H9 (cell line): ENCODE results near the gene CDH26. TPM values are rescaled to one million over a fixed set of nuclear protein-coding genes. Genes with fewer than 3 reads are reported as not detected.
A peak's percentile ranks its signal among the peaks of the same experiment; 100 is the strongest.

Experiments
- DNase-seq: peaks from one replicate; pipeline ENCODE4 v3.0.0-alpha.2; 2017
- H2AFZ ChIP-seq: one replicate; pipeline ENCODE4 v1.6.1; 2013; ENCODE audit warnings: mild to moderate bottlenecking, low read length, control low read depth, moderate library complexity
- H2AK5ac ChIP-seq: 2 replicates; pipeline ENCODE4 v1.6.1; 2013; ENCODE audit warnings: low read length, control low read depth, mixed read lengths; ENCODE audit not compliant: insufficient read length
- H2BK120ac ChIP-seq: one replicate; pipeline ENCODE4 v1.6.1; 2013; ENCODE audit warnings: low read depth, mild to moderate bottlenecking, low read length, control low read depth, inconsistent platforms; ENCODE audit not compliant: poor library complexity, severe bottlenecking
- H2BK12ac ChIP-seq: 2 replicates; pipeline ENCODE4 v1.6.1; 2013; ENCODE audit warnings: low read length, control low read depth, mixed read lengths, low read depth; ENCODE audit not compliant: insufficient read length
- H2BK15ac ChIP-seq: 2 replicates; pipeline ENCODE4 v1.6.1; 2013; ENCODE audit warnings: low read depth, low read length, control low read depth
- H2BK20ac ChIP-seq: one replicate; pipeline ENCODE4 v1.6.1; 2013; ENCODE audit warnings: low read depth, mild to moderate bottlenecking, low read length, control low read depth, inconsistent platforms; ENCODE audit not compliant: poor library complexity, severe bottlenecking
- H2BK5ac ChIP-seq: 2 replicates; pipeline ENCODE4 v1.6.1; 2013; ENCODE audit warnings: low read length, control low read depth, mixed read lengths; ENCODE audit not compliant: insufficient read length
- H3K14ac ChIP-seq: 2 replicates; pipeline ENCODE4 v1.6.1; 2013; ENCODE audit warnings: low read length, control low read depth; ENCODE audit not compliant: insufficient read depth
- H3K18ac ChIP-seq: 2 replicates; pipeline ENCODE4 v1.6.1; 2013; ENCODE audit warnings: low read depth, mild to moderate bottlenecking, mixed read lengths, low read length, control low read depth; ENCODE audit not compliant: insufficient read length
- H3K23ac ChIP-seq: 2 replicates; pipeline ENCODE4 v1.6.1; 2013; ENCODE audit warnings: low read length, control low read depth, mixed read lengths, low read depth; ENCODE audit not compliant: insufficient read length
- H3K23me2 ChIP-seq: 2 replicates; pipeline ENCODE4 v1.6.1; 2013; ENCODE audit warnings: low read depth, mild to moderate bottlenecking, mixed read lengths, low read length, control low read depth; ENCODE audit not compliant: insufficient read length, poor library complexity, severe bottlenecking
- H3K27ac ChIP-seq: 2 replicates; pipeline ENCODE4 v1.5.1; 2013; ENCODE audit warnings: low read length, control low read depth, mixed read lengths, low read depth; ENCODE audit not compliant: insufficient read length
- H3K27me3 ChIP-seq: 2 replicates; pipeline ENCODE4 v1.6.1; 2013; ENCODE audit warnings: low read length, control low read depth, inconsistent platforms; ENCODE audit not compliant: insufficient read depth
- H3K4ac ChIP-seq: 2 replicates; pipeline ENCODE4 v1.6.1; 2013; ENCODE audit warnings: low read depth, mild to moderate bottlenecking, control low read depth, inconsistent platforms, low read length, moderate library complexity
- H3K4me1 ChIP-seq: 2 replicates; pipeline ENCODE4 v1.6.1; 2013; ENCODE audit warnings: low read length, control low read depth, inconsistent platforms; ENCODE audit not compliant: insufficient read depth
- H3K4me2 ChIP-seq: 2 replicates; pipeline ENCODE4 v1.6.1; 2013; ENCODE audit warnings: low read length, control low read depth, mixed read lengths; ENCODE audit not compliant: insufficient read length, insufficient read depth
- H3K56ac ChIP-seq: 2 replicates; pipeline ENCODE4 v1.6.1; 2013; ENCODE audit warnings: low read depth, mild to moderate bottlenecking, mixed read lengths, low read length, control low read depth; ENCODE audit not compliant: insufficient read length
- H3K79me1 ChIP-seq: 2 replicates; pipeline ENCODE4 v1.6.1; 2013; ENCODE audit warnings: low read depth, mild to moderate bottlenecking, moderate library complexity, low read length, control low read depth, inconsistent platforms; ENCODE audit not compliant: insufficient read depth, poor library complexity, severe bottlenecking
- H3K79me2 ChIP-seq: 2 replicates; pipeline ENCODE4 v1.6.1; 2013; ENCODE audit warnings: low read length, control low read depth, inconsistent platforms; ENCODE audit not compliant: insufficient read depth
- H3K9ac ChIP-seq: 2 replicates; pipeline ENCODE4 v1.6.1; 2013; ENCODE audit warnings: low read length, control low read depth, mixed read lengths; ENCODE audit not compliant: insufficient read length; ENCODE audit errors: extremely low read depth
- H3K9me3 ChIP-seq: one replicate; pipeline ENCODE4 v1.6.1; 2013; ENCODE audit warnings: low read depth, low read length, inconsistent platforms; ENCODE audit not compliant: control insufficient read depth
- H3T11ph ChIP-seq: one replicate; pipeline ENCODE4 v1.6.1; 2013; ENCODE audit warnings: mild to moderate bottlenecking, low read length, control low read depth, inconsistent platforms
- H4K20me1 ChIP-seq: one replicate; pipeline ENCODE4 v1.6.1; 2013; ENCODE audit not compliant: control insufficient read depth, insufficient read length, insufficient read depth
- H4K5ac ChIP-seq: 2 replicates; pipeline ENCODE4 v1.6.1; 2013; ENCODE audit warnings: low read depth, mild to moderate bottlenecking, mixed read lengths, low read length, control low read depth; ENCODE audit not compliant: insufficient read length
- H4K8ac ChIP-seq: replicated peaks from 2 replicates; pipeline ENCODE4 v1.6.1; 2013; ENCODE audit warnings: low read length, control low read depth, mixed read lengths, low read depth; ENCODE audit not compliant: insufficient read length
- H4K91ac ChIP-seq: 2 replicates; pipeline ENCODE4 v1.6.1; 2013; ENCODE audit warnings: low read depth, mild to moderate bottlenecking, moderate library complexity, mixed read lengths, low read length, control low read depth; ENCODE audit not compliant: insufficient read length
- H3K27ac Mint-ChIP-seq, 3 experiments: 2 replicates in 2 of 3; 3 replicates in 1 of 3; pipeline ENCODE4 v1.8.0; 2020 to 2021; ENCODE audit warnings: mixed read lengths in 3 of 3, mild to moderate bottlenecking in 1 of 3, moderate library complexity in 1 of 3
- H3K27me3 Mint-ChIP-seq: 2 replicates; pipeline ENCODE4 v1.8.0; 2021; ENCODE audit warnings: low read depth, mild to moderate bottlenecking, moderate library complexity, mixed read lengths
- H3K36me3 Mint-ChIP-seq, 3 experiments: 2 replicates in 2 of 3; 3 replicates in 1 of 3; pipeline ENCODE4 v1.8.0; 2020 to 2021; ENCODE audit warnings: low read depth in 3 of 3, mixed read lengths in 3 of 3; ENCODE audit not compliant: insufficient read depth in 1 of 3
- H3K4me1 Mint-ChIP-seq, 2 experiments: 2 replicates each; pipeline ENCODE4 v1.8.0; 2020; ENCODE audit warnings: mixed read lengths in 2 of 2
- H3K4me3 Mint-ChIP-seq, 2 experiments: 2 replicates in 1 of 2; 3 replicates in 1 of 2; pipeline ENCODE4 v1.8.0; 2020 to 2021; ENCODE audit warnings: mild to moderate bottlenecking in 2 of 2, mixed read lengths in 2 of 2, moderate library complexity in 1 of 2
- H3K9me3 Mint-ChIP-seq, 2 experiments: 2 replicates in 1 of 2; 3 replicates in 1 of 2; pipeline ENCODE4 v1.8.0; 2020; ENCODE audit warnings: mild to moderate bottlenecking in 2 of 2, mixed read lengths in 2 of 2, moderate library complexity in 1 of 2
- WGBS: extraction: QIAGEN DNeasy Blood & Tissue Kit; methylation state at CpG from one replicate; pipeline ENCODE4 v1.1.7; 2013; ENCODE audit warnings: missing lambda C conversion rate, low lambda C conversion rate, mixed read lengths; ENCODE audit not compliant: insufficient read length; ENCODE audit errors: extremely low coverage; 5-methylcytosine and 5-hydroxymethylcytosine counted together
- total RNA-seq: library from RNA; stranded (reverse); gene quantifications from 2 replicates; pipeline ENCODE4 v1.2.1, GENCODE V29; 2021
- TF ChIP-seq, protein P1 (sequence below): fragments of 200-600 bp; sonication (generic); conservative IDR thresholded peaks from 3 replicates; pipeline ENCODE4 v1.8.0; 2021; ENCODE audit warnings: antibody characterized with exemption, mild to moderate bottlenecking

The CDH26 gene
- total RNA-seq, 1 experiment from 2014 or later: 0.79 TPM

DNA sequence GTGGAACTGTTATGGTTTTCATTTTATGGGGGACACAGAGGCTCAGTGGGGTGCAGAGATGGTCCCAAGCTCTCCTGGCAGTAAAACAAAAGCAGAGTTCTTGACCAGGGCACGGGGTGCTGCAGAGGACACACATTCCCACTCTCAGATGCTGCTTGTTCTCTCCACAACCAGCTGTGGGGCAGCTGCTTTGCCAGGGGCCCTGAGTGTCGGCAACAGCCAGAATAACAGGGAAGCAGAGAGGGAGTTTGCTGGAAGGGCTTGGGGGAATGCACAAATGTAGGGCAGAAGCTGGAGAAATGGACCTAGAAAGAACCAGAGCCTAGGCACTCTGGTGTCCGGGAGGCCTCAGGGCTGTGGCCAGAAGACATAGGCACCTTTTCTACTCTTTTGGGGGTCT lies 93.7 kb downstream of the CDH26 start:
- no peak overlapping the region for H3K9ac ChIP-seq
- H2BK20ac ChIP-seq: no peak overlapping the region
- no peak overlapping the region for H2AFZ ChIP-seq
- WGBS: no CpG with 5 or more reads among the region's 3 CpGs
- no peaks in the 10 kb centered on the region for H3K27me3 ChIP-seq
- H3T11ph ChIP-seq: no peak overlapping the region
- no peaks in the 10 kb centered on the region for H3K79me1 ChIP-seq
- H3K14ac ChIP-seq: no peak overlapping the region
- Mint-ChIP-seq H3K36me3 (no peaks in the 10 kb centered on the region; a peak in 1 of 7 replicates), H3K27ac (peak overlapping the region in 1 of 3 experiments; percentile 69; a peak in 1 of 7 replicates), H3K9me3 (no peaks in the 10 kb centered on the region; a peak in 1 of 5 replicates), H3K27me3 (peaks cover 4% of the 10 kb centered on the region), H3K4me1 (peaks cover 0 to 2% of the 10 kb centered on the region in 2 experiments; a peak in 1 of 4 replicates), H3K4me3 (no peak overlapping the region)
- TF ChIP-seq, protein P1, sequence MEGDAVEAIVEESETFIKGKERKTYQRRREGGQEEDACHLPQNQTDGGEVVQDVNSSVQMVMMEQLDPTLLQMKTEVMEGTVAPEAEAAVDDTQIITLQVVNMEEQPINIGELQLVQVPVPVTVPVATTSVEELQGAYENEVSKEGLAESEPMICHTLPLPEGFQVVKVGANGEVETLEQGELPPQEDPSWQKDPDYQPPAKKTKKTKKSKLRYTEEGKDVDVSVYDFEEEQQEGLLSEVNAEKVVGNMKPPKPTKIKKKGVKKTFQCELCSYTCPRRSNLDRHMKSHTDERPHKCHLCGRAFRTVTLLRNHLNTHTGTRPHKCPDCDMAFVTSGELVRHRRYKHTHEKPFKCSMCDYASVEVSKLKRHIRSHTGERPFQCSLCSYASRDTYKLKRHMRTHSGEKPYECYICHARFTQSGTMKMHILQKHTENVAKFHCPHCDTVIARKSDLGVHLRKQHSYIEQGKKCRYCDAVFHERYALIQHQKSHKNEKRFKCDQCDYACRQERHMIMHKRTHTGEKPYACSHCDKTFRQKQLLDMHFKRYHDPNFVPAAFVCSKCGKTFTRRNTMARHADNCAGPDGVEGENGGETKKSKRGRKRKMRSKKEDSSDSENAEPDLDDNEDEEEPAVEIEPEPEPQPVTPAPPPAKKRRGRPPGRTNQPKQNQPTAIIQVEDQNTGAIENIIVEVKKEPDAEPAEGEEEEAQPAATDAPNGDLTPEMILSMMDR: no peak
- H4K20me1 ChIP-seq: no peaks in the 10 kb centered on the region
- H3K23me2 ChIP-seq: no peaks in the 10 kb centered on the region
- H2BK12ac ChIP-seq: no peak overlapping the region
- H2BK5ac ChIP-seq: no peak overlapping the region
- H3K9me3 ChIP-seq: no peaks in the 10 kb centered on the region
- H3K56ac ChIP-seq: no peak overlapping the region
- no peak overlapping the region for H4K5ac ChIP-seq
- no peak overlapping the region for H3K27ac ChIP-seq
- no peak for DNase-seq
- no peaks in the 10 kb centered on the region for H3K4me1 ChIP-seq
- H4K91ac ChIP-seq: no peak overlapping the region
- no peak overlapping the region for H3K4me2 ChIP-seq
- no peak overlapping the region for H3K4ac ChIP-seq
- H3K23ac ChIP-seq: no peak overlapping the region
- no peak overlapping the region for H2AK5ac ChIP-seq
- H2BK120ac ChIP-seq: no peak overlapping the region
- no peak overlapping the region for H4K8ac ChIP-seq
- H3K79me2 ChIP-seq: no peaks in the 10 kb centered on the region
- no peak overlapping the region for H3K18ac ChIP-seq
- no peak overlapping the region for H2BK15ac ChIP-seq
